ENCODE measurements around the gene LIPH.
"Not testable (repeated sequence)": the region's sequence is repeated elsewhere in the genome, so short reads cannot be mapped to it uniquely, and the experiment has no call there.

The LIPH gene

GRCh38 chr3:185488465-185488864, 63.9 kb downstream of the LIPH start:
- no peak for DNase-seq (ENCODE audit: low read depth)

- DNase-seq (ENCODE audit: low read depth) = no peak
Measured at GRCh38 chr3:185486394-185486793, 66.0 kb downstream of the LIPH start.

GRCh38 chr3:185484296-185484695, 68.1 kb downstream of the LIPH start:
- DNase-seq (ENCODE audit: low read depth) = no peak

- no peak for DNase-seq (ENCODE audit: low read depth)
Measured at GRCh38 chr3:185479373-185479945, 72.9 kb downstream of the LIPH start.

GRCh38 chr3:185477316-185477715, 75.1 kb downstream of the LIPH start:
- no peak for DNase-seq (ENCODE audit: low read depth)

- not testable (repeated sequence) for DNase-seq (ENCODE audit: low read depth)
Measured at GRCh38 chr3:185474922-185475321, 77.5 kb downstream of the LIPH start.

GRCh38 chr3:185473290-185473815, 79.0 kb downstream of the LIPH start:
- no peak for DNase-seq (ENCODE audit: low read depth)

- DNase-seq (ENCODE audit: low read depth) = no peak
Measured at GRCh38 chr3:185470323-185470722, 82.1 kb downstream of the LIPH start.

GRCh38 chr3:185469542-185469941, 82.8 kb downstream of the LIPH start:
- no peak for DNase-seq (ENCODE audit: low read depth)

- not testable (repeated sequence) for DNase-seq (ENCODE audit: low read depth)
Measured at GRCh38 chr3:185466123-185466522, 86.3 kb downstream of the LIPH start.

- DNase-seq (ENCODE audit: low read depth) = no peak
Measured at GRCh38 chr3:185465471-185465870, 86.9 kb downstream of the LIPH start.

GRCh38 chr3:185460719-185461350, 91.6 kb downstream of the LIPH start:
- DNase-seq (ENCODE audit: low read depth) = peak; percentile 26

- no peak for DNase-seq (ENCODE audit: low read depth)
Measured at GRCh38 chr3:185460309-185460708, 92.1 kb downstream of the LIPH start.

- no peak for DNase-seq (ENCODE audit: low read depth)
Measured at GRCh38 chr3:185457376-185457775, 95.0 kb downstream of the LIPH start.

All from EH (cell line).